ENCODE results near the gene PGGHG.

The PGGHG gene

GRCh38 chr11:269146-269890 lies 19.6 kb upstream of the PGGHG start:
- no peak for DNase-seq (ENCODE audit: low read depth, low spot score)

- no peak for DNase-seq (ENCODE audit: low read depth, low spot score)
These were observed 18.2 kb upstream of the PGGHG start for GRCh38 chr11:270451-271318.

- no peak for DNase-seq (ENCODE audit: low read depth, low spot score)
These were observed 17.6 kb upstream of the PGGHG start for GRCh38 chr11:271319-271715.

- no peak for DNase-seq (ENCODE audit: low read depth, low spot score)
These were observed 16.6 kb upstream of the PGGHG start for GRCh38 chr11:272195-272930.

GRCh38 chr11:272931-273198 lies 16.1 kb upstream of the PGGHG start:
- DNase-seq (ENCODE audit: low read depth, low spot score), result no peak

GRCh38 chr11:276219-276618 lies 12.7 kb upstream of the PGGHG start:
- no peak for DNase-seq (ENCODE audit: low read depth, low spot score)

- no peak for DNase-seq (ENCODE audit: low read depth, low spot score)
These were observed 10.7 kb upstream of the PGGHG start, which contains the start of gene NLRP6 for GRCh38 chr11:278001-278951. Gene NLRP6, plus strand, starts transcription at chr11:278407. Its CDS starts 163 bp downstream, at chr11:278570.

GRCh38 chr11:279040-279965 lies 9.6 kb upstream of the PGGHG start:
- DNase-seq (ENCODE audit: low read depth, low spot score), result no peak

- DNase-seq (ENCODE audit: low read depth, low spot score), result no peak
These were observed 8.8 kb upstream of the PGGHG start for GRCh38 chr11:279966-280705.

- no peak for DNase-seq (ENCODE audit: low read depth, low spot score)
These were observed 8.0 kb upstream of the PGGHG start for GRCh38 chr11:280706-281485.

- no peak for DNase-seq (ENCODE audit: low read depth, low spot score)
These were observed 7.3 kb upstream of the PGGHG start for GRCh38 chr11:281486-282161.

GRCh38 chr11:282171-282570 lies 6.8 kb upstream of the PGGHG start:
- no peak for DNase-seq (ENCODE audit: low read depth, low spot score)

GRCh38 chr11:282630-283360 lies 6.1 kb upstream of the PGGHG start:
- DNase-seq (ENCODE audit: low read depth, low spot score), result no peak

- DNase-seq (ENCODE audit: low read depth, low spot score), result no peak
These were observed 5.4 kb upstream of the PGGHG start for GRCh38 chr11:283405-284104.

GRCh38 chr11:284105-285020 lies 4.6 kb upstream of the PGGHG start:
- no peak for DNase-seq (ENCODE audit: low read depth, low spot score)
